LNCAP (cell line): ENCODE results near the gene WFDC10A.

Experiments
- CTCF ChIP-seq: fragments of 450-650 bp; IDR thresholded peaks from 2 replicates; pipeline ENCODE4 v1.5.1; 2017; ENCODE audit warnings: mild to moderate bottlenecking

Gene WFDC10A

GRCh38 chr20:45595235-45595634 lies 34.3 kb upstream of the WFDC10A start:
- no peak for TF ChIP-seq CTCF

- no peak for TF ChIP-seq CTCF
Measured at GRCh38 chr20:45607810-45608209, 21.7 kb upstream of the WFDC10A start.

GRCh38 chr20:45611054-45611453 lies 18.5 kb upstream of the WFDC10A start:
- TF ChIP-seq CTCF, result no peak

GRCh38 chr20:45612314-45612713 lies 17.2 kb upstream of the WFDC10A start:
- no peak for TF ChIP-seq CTCF

- no peak for TF ChIP-seq CTCF
Measured at GRCh38 chr20:45617591-45617990, 11.9 kb upstream of the WFDC10A start.

- TF ChIP-seq CTCF, result no peak
Measured at GRCh38 chr20:45621593-45621992, 7.9 kb upstream of the WFDC10A start.

- no peak for TF ChIP-seq CTCF
Measured at GRCh38 chr20:45626540-45626939, 3.0 kb upstream of the WFDC10A start.

GRCh38 chr20:45630371-45630770 lies 832 bp downstream of the WFDC10A start:
- no peak for TF ChIP-seq CTCF
